ENCODE data around the gene HOXC5.
A peak's percentile ranks its signal among the peaks of the same experiment; 100 is the strongest.

GRCh38 chr12:54032627-54033100, at the start of gene HOXC5:
- no peak for TF ChIP-seq POLR2A (IDR thresholded peaks at IDR 0.05)
- peak; percentile 93 to 97 (median 96) for TF ChIP-seq CTCF (IDR thresholded peaks at IDR 0.05 in 4 of 5, conservative IDR thresholded peaks at IDR 0.05 in 1 of 5)
